Stromal cell of bone marrow (primary cell): ENCODE measurements around the gene REN.

ENCODE experiments used
- DNase-seq: peaks from one replicate; pipeline ENCODE4 v3.0.0-alpha.2; 2012; ENCODE audit warnings: low read depth

REN gene

DNA sequence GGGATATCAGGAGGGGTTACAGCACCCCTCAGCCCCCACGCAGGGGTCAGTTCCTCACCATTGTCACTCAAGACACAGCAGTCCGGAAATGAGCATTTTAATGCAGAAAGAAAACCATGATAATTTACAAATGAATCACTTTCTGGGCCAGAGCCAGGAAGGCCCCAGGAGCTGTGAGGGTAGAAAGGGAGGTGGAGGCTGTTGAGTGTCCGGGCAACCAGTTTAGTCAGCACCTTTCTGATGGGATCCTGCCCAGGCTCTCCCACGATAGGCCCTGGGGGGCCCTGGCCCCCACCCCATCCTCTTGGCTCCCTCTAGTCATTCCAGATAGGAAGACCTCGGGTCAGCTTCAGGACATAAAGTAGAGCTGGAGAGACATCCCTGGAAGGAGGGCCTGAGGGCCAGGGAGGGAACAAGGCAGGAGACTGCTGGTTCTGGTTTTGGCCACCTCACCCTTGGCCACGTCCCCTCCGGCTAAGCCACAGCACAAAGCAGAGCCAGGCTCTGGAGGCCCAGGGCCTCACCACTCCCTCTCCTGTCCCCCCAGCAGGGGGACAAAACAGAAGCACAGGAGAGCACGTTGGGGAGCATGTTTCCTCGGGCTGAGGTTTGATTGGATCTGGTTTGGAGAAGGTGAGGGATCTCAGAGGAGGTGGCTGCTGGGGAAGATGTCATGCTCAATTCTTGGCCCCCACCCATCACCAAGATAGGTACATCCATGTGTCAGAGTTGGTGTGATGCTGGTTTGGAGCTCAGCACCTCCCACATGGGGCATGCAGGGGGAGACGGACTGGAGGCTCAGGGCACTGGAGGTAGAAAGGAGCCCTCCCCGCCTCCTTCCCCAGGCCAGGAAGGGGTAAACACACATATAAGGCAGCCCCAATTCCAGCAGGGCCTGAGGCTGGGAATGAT lies 34.9 kb downstream of the REN start:
- DNase-seq = peak; percentile 79

DNA sequence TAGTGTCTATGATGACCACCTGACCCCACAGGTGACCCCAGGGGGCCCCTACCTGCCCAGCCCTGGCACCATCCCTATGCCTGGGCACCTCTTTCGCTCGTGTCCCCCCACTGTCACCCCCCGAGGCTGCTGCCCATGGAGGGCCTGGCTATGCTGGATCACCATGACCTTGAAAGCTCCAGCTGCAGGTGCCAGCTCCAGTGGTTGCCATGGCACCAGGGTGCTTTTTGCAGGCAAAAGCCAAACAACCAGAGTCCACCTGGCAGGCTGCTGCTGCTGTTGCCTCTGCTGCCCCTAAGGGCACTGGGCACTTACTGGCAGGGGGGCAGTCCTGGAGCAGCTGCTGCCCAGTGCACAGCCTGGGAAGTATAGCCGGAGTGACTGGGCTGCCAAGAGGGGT lies 36.0 kb downstream of the REN start:
- no peak for DNase-seq

DNA sequence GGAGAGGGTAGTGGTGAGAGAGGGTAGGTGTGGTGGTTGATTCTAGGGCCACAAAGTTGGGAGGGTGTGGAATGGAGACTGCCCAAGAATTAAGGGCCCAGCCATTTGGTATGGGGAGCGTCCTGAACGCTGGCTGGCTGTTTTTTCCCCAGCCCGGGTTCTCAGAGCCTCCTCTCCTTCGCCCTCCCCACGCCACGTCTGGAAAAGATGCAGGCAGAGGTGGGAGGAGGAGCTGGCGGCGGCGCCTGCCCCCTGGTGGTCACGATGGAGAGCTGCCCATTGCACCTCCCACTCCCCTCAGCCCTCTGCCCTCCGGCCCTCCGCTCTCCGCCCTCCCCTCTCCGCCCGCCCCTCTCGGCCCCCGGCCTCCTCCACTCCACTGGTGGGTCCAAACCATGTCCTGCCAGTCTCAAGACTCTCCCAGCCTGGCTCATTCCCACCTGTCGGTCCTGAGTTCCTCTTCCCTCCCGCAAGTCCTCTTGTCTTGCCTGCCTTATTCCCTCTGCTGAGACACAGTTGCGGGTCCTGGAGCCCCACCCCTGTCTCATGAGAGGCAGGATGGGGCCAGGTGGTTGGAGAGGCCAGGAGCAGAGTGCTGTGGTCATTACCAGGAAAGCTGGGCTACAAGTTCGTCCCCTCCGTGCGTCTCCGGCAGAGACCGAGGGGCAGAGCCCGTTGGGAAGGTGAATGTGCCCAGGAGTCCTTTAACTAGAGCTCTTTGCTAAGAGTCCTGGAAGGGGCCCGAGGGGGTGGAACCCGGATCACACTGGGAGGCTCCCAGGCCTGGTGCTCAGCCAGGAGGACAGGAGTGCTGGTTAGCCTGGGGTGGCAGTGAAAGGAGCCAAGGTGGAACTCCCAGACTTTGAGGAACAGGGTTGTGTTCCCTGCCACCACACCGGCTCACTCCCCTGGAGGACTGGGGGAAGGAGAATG lies 36.9 kb downstream of the REN start:
- peak; percentile 29 for DNase-seq

DNA sequence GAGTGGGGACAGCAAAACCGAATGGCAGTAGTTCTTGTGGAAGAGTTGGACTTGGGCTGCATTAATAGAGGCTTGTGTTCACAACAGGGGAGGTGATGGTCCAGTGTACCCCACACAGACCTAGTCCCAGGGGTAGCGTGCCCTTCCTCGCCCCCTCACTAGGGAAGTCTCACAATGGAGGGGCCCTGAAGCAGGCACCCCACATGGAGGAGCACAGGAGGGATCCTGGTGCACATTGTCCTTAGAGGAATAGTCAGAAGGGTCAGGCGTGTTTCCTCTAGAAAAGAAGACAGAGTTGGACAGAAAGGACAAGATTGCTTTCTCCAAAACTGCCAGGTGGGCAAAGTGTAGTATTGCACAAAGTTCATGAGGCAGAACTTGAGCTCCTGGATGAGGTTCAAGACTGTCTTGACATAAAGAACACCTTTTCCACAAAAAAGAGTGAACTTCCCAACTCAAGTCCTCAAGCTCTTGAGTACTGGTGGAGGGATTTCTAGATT lies 37.6 kb downstream of the REN start:
- DNase-seq = no peak

DNA sequence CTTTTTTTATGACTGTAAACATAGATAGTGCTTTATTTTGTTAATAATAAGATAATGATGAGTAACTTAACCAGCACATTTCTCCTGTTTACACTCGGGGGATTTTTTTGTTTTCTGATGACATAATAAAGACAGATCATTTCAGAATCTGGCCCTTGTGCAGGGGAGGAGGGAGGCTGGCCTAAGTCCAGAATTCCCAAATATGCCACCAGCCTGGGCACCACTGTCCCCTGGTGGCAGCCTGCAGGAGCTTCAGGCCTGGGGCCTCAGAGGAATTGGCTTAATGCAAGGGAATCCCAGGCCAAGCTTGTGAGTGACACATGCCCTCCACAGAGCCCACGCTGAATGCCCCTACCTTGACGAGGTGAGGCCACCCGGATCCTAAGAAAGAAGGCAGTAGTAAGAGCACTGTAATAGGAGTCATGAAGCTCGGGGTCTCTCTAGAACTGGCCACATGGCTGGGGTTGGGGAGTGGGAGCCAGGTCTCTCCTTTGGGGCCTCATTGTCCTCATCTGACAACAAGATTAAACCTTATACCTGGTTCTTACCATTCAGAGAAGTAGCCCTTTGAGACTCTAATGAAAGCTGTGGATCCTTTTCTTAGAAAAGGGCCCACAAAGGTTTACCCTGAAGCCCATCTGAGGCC lies 38.4 kb downstream of the REN start:
- peak; percentile 61 for DNase-seq

DNA sequence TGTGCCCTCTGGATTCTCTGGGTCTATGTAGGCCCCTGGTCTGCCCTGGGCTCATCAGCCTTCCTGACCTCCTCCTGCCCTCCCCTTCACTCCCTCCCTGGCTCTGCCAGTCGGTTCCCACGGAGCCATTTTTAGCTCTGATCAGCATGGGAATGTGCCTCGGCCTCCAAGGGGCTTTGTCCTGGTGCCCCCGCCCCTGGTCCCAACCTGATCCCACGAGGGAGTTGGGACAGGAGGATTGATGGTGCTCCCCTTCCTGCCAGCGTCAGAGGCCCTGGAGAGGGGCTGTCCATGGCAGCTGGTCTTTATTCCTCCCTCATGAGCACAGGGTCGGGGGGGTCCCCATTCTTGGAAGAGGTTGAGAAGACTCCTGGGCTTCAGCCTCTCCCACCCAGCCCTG lies 39.2 kb downstream of the REN start:
- no peak for DNase-seq

DNA sequence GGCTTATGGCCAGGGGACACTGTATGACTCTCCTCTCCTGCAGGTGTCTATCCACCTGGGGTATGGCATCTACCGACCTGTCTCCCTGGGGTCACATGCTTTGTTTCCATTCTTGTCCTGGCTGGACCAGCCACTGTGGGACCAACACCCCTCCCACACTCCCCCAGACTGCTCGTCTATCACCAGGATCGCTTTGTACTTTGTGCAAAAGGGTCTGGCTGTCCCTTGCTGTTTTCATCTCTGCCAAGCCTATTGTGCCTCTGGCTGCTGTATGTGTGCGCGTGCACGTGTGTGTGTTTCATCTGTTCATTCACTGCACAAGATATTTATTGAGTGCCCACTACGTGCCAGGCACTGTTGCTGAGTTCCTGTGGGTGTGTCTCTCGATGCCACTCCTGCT lies 39.8 kb downstream of the REN start:
- no peak for DNase-seq

DNA sequence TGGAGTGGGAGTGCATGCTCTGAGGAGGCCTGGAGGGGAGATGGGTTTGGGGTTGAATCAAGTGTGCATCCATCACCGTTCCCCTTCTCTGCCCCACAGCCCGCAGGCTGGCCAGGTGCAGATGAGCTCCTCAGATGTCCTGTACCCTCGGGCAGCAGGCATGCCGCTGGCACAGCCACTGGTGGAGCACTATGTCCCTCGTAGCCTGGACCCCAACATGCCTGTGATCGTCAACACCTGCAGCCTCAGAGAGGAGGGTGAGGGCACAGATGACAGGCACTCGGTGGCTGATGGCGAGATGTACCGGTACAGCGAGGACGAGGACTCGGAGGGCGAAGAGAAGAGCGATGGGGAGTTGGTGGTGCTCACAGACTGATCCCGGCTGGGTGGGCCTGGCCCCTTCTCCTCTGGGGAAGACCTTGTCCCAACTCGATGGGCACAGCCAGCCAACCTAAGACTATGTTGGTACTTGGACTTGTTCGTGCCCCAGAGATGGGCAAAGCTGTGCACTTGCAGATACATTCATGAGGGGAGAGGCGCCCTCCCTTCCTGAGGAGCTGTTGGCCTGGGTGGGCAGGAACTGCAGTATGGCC lies 40.3 kb downstream of the REN start:
- no peak for DNase-seq

DNA sequence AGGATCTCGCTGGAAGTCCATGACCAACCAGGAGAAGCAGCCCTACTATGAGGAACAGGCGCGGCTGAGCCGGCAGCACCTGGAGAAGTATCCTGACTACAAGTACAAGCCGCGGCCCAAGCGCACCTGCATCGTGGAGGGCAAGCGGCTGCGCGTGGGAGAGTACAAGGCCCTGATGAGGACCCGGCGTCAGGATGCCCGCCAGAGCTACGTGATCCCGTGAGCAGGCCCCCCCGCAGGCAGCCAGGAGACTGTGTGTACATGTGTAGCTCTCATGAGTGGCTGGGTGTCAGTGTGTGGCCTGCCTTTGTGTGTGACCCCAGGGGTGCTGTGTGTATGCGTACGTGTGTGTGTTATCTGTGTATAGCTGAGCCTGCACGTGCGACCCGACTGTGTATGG lies 41.5 kb downstream of the REN start:
- DNase-seq = no peak

DNA sequence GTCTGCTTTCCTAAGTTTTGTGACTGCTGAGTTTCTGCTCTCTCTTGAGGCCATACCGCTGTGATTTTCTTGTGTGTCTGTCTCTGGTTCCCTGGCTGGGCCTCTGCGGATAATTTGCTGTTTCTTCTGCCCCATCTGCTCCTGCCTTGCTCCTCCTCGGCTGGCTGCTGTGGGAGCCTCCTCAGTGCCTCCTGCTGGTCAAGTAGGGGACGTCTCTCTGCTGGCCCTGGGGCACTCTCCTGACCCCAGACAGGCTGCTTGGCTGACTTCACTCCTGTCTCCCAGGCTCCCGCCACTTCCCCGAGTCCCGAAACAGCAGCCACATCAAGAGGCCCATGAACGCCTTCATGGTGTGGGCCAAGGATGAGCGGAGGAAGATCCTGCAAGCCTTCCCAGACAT lies 42.8 kb downstream of the REN start:
- DNase-seq = no peak

DNA sequence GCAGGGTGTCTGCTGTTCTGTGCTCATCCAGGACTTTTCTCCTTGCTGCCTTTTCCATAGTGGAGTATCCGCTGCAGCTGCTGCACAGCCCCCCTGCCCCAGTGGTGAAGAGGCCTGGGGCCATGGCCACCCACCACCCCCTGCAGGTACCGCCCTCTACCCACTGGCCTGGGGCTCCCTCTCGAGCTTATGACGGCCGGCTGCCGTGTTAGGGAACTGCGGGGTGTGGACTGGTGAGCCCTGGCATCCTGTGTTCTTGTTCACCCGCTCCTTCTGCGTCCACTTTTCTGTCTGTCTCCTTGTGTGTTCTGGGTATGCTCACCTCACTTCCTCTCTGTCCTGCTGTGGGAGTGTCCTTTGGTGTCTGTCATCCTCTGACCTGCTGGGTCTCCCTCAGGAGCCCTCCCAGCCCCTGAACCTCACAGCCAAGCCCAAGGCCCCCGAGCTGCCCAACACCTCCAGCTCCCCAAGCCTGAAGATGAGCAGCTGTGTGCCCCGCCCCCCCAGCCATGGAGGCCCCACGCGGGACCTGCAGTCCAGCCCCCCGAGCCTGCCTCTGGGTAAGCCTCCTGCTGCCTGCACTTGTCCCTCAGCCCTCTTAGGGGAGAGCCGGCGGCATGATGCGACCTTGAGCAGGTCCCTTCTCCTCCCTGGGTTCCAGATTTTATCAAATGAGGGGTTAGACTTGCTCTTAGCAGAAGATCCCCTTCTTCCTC lies 44.1 kb downstream of the REN start:
- no peak for DNase-seq

DNA sequence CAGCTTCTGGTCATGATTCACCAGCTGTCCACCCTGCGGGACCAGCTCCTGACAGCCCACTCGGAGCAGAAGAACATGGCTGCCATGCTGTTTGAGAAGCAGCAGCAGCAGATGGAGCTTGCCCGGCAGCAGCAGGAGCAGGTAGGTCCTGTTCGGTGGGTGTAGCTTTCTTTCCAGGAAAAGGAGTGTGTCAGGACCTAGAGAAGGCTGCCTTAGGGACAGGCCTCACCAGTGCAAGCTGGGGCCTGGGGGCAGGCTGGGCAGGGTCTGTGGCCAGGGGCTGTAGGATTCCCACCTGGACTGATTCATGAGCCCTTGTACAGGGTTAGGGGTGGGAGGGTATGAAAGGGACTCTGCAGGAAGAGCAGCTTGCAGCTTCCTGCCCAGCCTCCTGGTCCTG lies 49.6 kb downstream of the REN start:
- DNase-seq = no peak

DNA sequence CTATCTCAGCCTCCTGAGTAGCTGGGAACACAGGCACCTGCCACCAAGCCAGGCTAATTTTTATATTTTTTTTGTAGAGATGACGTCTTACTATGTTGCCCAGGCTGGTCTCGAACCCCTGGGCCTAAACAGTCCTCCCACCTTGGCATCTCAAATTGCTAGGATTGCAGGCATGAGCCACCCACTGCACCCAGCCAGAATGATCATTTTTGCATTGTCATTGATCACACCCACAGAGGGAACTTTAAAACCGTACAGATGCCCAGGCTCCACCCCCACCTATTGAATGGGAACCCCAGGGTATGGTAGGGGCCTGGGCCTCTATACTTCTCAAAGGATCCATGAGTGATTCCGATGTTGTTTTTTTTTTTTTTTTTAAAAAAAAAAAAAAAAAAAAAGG lies 51.0 kb downstream of the REN start:
- no peak for DNase-seq

DNA sequence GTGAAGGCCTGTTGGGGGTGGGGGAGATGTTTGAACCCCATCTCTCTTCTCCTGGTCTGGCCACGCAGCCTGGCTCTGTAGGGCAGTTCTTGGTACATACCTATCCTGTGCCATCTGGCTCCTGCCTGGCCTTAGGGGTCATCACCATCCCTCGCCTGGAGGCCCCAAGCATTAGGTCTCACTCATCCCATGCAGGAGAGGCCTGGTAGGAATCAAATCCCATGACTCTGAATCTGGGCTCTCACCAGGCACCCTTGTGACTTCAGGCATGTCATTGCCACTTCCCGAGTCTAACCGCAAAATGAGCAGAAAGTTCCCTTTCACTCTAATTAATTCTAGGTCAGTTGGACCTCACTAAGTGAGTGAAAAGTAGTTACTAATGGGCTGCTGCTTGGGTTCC lies 51.5 kb downstream of the REN start:
- DNase-seq = no peak

DNA sequence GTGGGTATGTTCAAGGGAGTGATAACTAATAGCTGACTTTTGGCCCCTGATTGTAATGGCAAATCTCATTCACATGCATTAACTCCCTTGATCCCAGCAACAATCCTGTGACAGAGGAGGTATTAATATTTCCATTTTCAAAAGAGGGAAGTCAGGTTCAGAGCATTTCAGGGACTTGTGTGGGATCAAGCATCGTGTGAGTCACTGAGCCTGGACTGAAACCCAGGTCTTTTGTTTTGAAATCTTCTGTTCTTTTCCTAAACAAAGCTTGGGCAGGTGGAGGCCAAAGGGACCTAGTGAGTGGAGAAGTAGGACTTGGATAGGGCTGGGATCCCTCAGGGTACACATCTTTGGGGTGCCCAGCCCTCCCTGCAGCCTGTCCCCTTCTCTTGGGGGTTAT lies 52.2 kb downstream of the REN start:
- DNase-seq = no peak

DNA sequence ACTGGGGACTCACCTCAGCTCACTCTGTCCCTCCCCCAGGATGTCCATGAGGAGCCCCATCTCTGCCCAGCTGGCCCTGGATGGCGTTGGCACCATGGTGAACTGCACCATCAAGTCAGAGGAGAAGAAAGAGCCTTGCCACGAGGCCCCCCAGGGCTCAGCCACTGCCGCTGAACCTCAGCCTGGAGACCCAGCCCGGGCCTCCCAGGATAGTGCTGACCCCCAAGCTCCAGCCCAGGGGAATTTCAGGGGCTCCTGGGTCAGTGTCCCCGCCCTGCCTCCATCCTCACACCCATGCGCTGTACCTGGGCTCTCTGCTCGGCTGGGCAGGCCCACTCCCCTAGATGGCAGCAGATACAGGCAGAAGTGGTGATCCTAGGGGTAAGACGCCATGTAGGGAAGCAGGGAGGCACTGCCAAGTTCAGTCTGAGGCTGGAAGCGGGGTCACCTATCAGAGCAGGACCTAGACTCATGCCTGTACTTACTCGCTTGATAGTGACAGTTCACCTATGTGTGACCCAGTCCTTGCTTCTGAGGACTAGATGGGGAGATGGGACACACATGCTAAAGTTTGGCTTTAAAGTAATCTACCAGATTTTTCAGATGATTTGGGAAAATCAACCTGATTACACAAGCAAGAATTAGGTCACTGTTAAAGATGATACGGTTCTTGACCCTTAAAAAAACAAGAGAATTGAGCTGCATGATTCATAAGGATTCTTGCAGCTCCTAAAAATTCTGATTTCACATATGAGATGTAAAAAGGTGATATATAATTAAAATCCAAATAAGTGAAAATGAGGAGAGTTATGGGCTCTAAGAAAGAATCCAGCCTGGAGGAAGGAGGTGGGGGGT lies 53.0 kb downstream of the REN start:
- no peak for DNase-seq

DNA sequence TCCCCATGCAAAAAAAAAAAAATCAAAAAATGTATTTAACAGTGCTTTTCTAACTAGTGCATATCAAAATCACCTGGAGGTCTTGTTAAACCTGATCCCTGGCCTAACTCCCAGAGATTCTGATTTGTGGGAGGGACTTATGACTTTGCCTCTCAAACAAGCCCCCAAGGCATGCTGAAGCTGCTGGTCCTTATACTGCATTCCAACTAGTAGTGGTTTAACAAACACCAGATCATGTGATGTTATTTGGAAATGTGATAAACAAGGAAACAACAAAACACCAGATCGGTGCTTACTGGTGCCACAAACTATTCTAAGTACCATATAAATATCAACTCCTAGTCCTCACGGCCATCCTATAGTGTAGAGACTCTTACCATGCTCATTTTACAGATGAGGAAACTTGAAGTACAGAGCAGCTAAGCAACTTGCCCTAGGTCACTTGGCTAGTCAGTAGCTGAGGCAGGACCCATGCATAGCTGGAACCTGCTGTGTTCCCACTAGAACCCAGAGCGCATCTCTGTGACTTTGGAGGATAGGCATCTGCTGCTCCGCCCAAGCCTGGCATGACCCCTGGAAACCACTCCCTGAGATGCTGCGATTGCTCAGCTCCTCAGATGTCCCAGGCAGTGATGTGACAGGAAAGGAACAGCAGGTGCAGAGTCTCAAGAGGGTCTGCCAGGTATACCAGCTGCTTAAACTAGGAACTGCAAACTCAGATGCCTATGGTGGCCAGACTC lies 55.1 kb downstream of the REN start:
- DNase-seq = no peak

DNA sequence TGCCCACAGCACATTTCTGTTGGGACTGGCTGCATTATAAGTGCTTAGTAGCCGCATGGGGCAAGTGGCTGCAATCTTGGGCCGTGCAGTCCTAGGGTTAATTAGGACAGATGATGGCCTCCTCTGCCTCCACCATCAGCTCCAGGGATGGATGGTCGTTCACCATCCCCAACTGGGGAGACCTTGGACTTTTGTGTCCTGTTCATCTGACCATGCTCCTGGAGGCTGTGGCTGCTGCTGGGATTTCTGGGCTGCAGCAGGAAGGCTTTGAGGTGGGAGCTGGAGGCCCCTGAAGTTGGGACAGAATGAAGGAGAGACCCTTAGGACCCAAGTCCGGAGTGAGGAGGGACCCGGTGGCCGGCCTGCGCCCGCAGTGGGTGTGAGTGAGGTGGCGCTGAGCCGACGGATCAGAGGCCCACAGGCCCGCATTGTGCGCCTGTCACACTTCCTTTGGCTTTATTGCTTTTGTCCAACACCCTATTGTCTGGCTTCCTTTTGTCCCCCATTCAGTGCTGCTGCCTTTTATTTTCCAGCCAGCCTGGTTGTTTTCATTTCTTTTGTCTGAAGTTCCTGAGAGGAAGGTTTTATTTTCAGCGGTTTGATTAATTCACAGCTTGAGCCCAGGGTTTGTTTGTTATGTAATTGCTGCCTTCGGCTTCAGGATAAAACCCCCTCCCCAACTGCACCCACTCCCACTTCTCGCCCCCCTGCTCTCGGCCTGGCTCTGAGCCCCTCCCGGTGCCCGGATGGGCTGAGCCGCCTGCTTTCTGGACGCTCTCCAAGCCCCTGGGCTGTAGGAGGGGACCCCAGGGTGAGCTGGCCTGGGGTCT lies 57.6 kb downstream of the REN start:
- DNase-seq = no peak

DNA sequence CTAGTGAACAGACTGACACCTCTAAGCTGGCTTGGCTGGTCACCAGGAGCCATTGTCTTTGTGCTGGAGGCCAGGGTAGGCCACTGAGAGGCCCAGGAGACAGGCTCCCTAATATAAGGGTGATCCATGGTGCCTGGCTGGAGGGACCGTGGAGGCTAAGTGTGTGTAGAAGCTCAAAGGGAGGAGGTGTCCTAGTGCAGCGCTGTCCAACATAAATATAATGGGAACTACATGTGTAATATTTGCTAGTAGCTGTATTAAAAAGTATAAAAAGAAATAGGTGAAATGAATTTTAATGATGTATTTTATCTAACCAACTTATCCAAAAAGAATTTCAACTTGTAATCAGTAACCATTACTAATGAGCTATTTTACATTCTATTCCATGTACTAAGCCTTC lies 58.2 kb downstream of the REN start:
- no peak for DNase-seq
